A549 (cell line): ENCODE data around the gene SCRN1.
A peak's percentile ranks its signal among the peaks of the same experiment; 100 is the strongest.

Experiments
- EP300 ChIP-seq, 2 experiments: fragments of >200 bp; sonication (Bioruptor Twin); formaldehyde crosslinking; IDR thresholded peaks; 2 replicates in 1 of 2; 3 replicates in 1 of 2; pipeline ENCODE4 v1.6.1; 2016 to 2017
- JUN ChIP-seq, 2 experiments: fragments of >200 bp; sonication (Bioruptor Twin); formaldehyde crosslinking; IDR thresholded peaks; 2 replicates in 1 of 2; 3 replicates in 1 of 2; pipeline ENCODE4 v1.6.1; 2016 to 2017
- RFX5 ChIP-seq: fragments of 450-650 bp; IDR thresholded peaks from 2 replicates; pipeline ENCODE4 v1.7.1; 2014; ENCODE audit warnings: antibody characterized with exemption, mild to moderate bottlenecking, moderate library complexity
- SMC3 ChIP-seq: fragments of >200 bp; sonication (Bioruptor Twin); formaldehyde crosslinking; IDR thresholded peaks from 3 replicates; pipeline ENCODE4 v1.6.1; 2018; ENCODE audit warnings: inconsistent platforms
- TF ChIP-seq, protein P1 (sequence below): fragments of >200 bp; sonication (Bioruptor Twin); formaldehyde crosslinking; IDR thresholded peaks from 3 replicates; pipeline ENCODE4 v1.5.1; 2016
- TF ChIP-seq, protein P2 (sequence below): fragments of 200-600 bp; sonication (generic); IDR thresholded peaks from 2 replicates; pipeline ENCODE4 v1.6.1; 2016; ENCODE audit warnings: antibody characterized with exemption, mild to moderate bottlenecking, moderate library complexity

DNA sequence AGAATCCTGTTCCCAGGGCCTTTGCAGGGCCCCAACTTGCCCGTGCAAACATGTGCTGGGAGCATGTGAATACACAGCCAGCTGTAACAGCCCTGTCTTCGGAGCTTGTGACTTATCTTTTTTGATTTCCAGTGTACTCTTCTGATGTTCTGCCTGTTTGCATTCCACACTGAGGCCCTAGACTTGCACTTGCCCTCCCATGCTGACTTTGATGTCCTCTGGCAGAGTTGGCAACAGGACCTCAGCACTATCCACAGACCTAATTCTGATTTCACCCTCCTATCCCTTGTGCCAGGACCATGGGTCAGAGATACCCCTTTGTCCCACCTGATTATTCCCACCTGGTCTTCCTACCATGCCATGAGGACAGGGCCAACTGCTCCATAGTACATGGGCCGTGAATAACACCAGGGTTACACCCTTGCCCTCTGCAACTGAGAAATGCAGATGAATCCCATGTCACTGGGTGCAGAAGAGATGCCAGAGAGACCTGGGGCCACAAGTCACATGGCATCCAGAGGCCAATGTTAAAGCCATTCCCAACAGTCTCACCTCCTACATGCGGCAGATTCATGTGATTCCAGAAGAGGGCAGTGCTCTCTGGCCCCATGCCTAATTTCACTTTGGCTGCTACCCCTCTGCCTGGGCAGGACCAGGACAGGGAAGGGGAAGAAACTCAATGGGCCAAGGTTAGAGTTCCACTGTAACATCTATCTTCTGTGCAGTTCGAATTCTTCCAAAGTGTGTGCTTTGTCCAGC lies 43.0 kb downstream of the SCRN1 start:
- TF ChIP-seq EP300 (IDR thresholded peaks at IDR 0.05) (no peak), SMC3 (peak; percentile 28; the same call in 1 of the 3 replicates), JUN (IDR thresholded peaks at IDR 0.05) (no peak), RFX5 (no peak)
- TF ChIP-seq, protein P1, sequence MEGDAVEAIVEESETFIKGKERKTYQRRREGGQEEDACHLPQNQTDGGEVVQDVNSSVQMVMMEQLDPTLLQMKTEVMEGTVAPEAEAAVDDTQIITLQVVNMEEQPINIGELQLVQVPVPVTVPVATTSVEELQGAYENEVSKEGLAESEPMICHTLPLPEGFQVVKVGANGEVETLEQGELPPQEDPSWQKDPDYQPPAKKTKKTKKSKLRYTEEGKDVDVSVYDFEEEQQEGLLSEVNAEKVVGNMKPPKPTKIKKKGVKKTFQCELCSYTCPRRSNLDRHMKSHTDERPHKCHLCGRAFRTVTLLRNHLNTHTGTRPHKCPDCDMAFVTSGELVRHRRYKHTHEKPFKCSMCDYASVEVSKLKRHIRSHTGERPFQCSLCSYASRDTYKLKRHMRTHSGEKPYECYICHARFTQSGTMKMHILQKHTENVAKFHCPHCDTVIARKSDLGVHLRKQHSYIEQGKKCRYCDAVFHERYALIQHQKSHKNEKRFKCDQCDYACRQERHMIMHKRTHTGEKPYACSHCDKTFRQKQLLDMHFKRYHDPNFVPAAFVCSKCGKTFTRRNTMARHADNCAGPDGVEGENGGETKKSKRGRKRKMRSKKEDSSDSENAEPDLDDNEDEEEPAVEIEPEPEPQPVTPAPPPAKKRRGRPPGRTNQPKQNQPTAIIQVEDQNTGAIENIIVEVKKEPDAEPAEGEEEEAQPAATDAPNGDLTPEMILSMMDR = peak; percentile 25; the same call in 2 of the 3 replicates
- TF ChIP-seq, protein P2, sequence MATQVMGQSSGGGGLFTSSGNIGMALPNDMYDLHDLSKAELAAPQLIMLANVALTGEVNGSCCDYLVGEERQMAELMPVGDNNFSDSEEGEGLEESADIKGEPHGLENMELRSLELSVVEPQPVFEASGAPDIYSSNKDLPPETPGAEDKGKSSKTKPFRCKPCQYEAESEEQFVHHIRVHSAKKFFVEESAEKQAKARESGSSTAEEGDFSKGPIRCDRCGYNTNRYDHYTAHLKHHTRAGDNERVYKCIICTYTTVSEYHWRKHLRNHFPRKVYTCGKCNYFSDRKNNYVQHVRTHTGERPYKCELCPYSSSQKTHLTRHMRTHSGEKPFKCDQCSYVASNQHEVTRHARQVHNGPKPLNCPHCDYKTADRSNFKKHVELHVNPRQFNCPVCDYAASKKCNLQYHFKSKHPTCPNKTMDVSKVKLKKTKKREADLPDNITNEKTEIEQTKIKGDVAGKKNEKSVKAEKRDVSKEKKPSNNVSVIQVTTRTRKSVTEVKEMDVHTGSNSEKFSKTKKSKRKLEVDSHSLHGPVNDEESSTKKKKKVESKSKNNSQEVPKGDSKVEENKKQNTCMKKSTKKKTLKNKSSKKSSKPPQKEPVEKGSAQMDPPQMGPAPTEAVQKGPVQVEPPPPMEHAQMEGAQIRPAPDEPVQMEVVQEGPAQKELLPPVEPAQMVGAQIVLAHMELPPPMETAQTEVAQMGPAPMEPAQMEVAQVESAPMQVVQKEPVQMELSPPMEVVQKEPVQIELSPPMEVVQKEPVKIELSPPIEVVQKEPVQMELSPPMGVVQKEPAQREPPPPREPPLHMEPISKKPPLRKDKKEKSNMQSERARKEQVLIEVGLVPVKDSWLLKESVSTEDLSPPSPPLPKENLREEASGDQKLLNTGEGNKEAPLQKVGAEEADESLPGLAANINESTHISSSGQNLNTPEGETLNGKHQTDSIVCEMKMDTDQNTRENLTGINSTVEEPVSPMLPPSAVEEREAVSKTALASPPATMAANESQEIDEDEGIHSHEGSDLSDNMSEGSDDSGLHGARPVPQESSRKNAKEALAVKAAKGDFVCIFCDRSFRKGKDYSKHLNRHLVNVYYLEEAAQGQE = no peak
